K562 (cell line): ENCODE data around the gene MTG2. TPM values are rescaled to one million over a fixed set of nuclear protein-coding genes. Genes with fewer than 3 reads are reported as not detected.
A peak's percentile ranks its signal among the peaks of the same experiment; 100 is the strongest.

Experiments
- ELF4 ChIP-seq: fragments of 450-650 bp; formaldehyde crosslinking; IDR thresholded peaks from 2 replicates; pipeline ENCODE4 v1.4.0; 2022; ENCODE audit warnings: missing genetic modification characterization
- LEF1 ChIP-seq: fragments of 450-650 bp; IDR thresholded peaks from 2 replicates; pipeline ENCODE4 v1.6.1; 2016; ENCODE audit warnings: mild to moderate bottlenecking
- RFX7 ChIP-seq: fragments of 250-450 bp; sonication (Bioruptor Pico); IDR thresholded peaks from 2 replicates; pipeline ENCODE4 v1.5.1; 2021; ENCODE audit warnings: mild to moderate bottlenecking
- RREB1 ChIP-seq: fragments of 250-450 bp; sonication (Bioruptor Pico); IDR thresholded peaks from 2 replicates; pipeline ENCODE4 v1.4.0; 2020
- ZNF41 ChIP-seq: fragments of 250-450 bp; sonication (Bioruptor Pico); conservative IDR thresholded peaks from 2 replicates; pipeline ENCODE4 v1.4.0; 2020; ENCODE audit warnings: mild to moderate bottlenecking
- ZNF431 ChIP-seq: sonication (generic); formaldehyde crosslinking; IDR thresholded peaks from 2 replicates; pipeline ENCODE4 v1.8.0; 2022; ENCODE audit warnings: mild to moderate bottlenecking, missing genetic modification reagents
- polyA plus RNA-seq, 8 experiments: library from polyadenylated mRNA; depleted of rRNA in 4 of 8; stranded (reverse) in 5 of 8; unstranded in 3 of 8; fragments of >200 nt; fragmentation: Nextera tagmentation in 2 of 8; fragmentation: Illumina TruSeq in 1 of 8; extraction: Ambion mirVana in 2 of 8; extraction: Trizol in 1 of 8; gene quantifications; 2 replicates each; pipeline versions ENCODE4 v1.2.1 to v1.2.3, GENCODE V29; 2011 to 2014; ENCODE audit warnings: inconsistent platforms in 1 of 8, missing spikeins in 1 of 8
- total RNA-seq, 7 experiments: library from RNA; depleted of rRNA in 6 of 7; stranded (reverse); fragments of >200 nt in 6 of 7; fragmentation: Illumina TruSeq in 2 of 7; extraction: Trizol in 2 of 7; gene quantifications; 2 replicates each; pipeline versions ENCODE4 v1.2.1 to v1.2.3, GENCODE V29; 2011 to 2021; ENCODE audit warnings: low replicate concordance in 1 of 7
- TF ChIP-seq, protein P1 (sequence below), 2 experiments: fragments of 450-650 bp in 1 of 2; sonication (generic) in 1 of 2; formaldehyde crosslinking in 1 of 2; IDR thresholded peaks in 1 of 2; conservative IDR thresholded peaks in 1 of 2; 2 replicates each; pipeline versions ENCODE4 v1.6.1 to v1.8.1; 2016 to 2023; ENCODE audit warnings: mild to moderate bottlenecking in 2 of 2, moderate library complexity in 2 of 2, inconsistent platforms in 1 of 2, missing genetic modification reagents in 1 of 2
- TF ChIP-seq, protein P2 (sequence below): fragments of 250-450 bp; sonication (Bioruptor Pico); IDR thresholded peaks from 2 replicates; pipeline ENCODE4 v1.5.0; 2021; ENCODE audit warnings: mild to moderate bottlenecking, borderline replicate concordance
- TF ChIP-seq, protein P3 (sequence below): sonication (generic); formaldehyde crosslinking; IDR thresholded peaks from 2 replicates; pipeline ENCODE4 v1.8.0; 2022; ENCODE audit warnings: mild to moderate bottlenecking, missing genetic modification reagents
- TF ChIP-seq, protein P4 (sequence below): fragments of 450-650 bp; formaldehyde crosslinking; IDR thresholded peaks from 2 replicates; pipeline ENCODE4 v1.4.0; 2022; ENCODE audit warnings: mild to moderate bottlenecking, moderate library complexity

MTG2 gene
- total and polyA plus RNA-seq, 9 of the 15 experiments (the other 6 are each of a cell fraction or from before 2014, with no cell fraction given): 8.7 to 67.5 (median 44.5) TPM

GRCh38 chr20:62182469-62183425, at the start of gene MTG2 (continued):
- TF ChIP-seq ZNF431 (CRISPR knock-in tag) (0 out of 2 replicates have a peak, but pooled peaks have one; percentile 9), ZNF41 (CRISPR knock-in tag) (no peak), LEF1 (no peak), RREB1 (peak; percentile 72; the same call in 1 of the 2 replicates), RFX7 (no peak), ELF4 (CRISPR knock-in tag) (0 out of 2 replicates have a peak, but pooled peaks have one; percentile 59)
- TF ChIP-seq, protein P1, sequence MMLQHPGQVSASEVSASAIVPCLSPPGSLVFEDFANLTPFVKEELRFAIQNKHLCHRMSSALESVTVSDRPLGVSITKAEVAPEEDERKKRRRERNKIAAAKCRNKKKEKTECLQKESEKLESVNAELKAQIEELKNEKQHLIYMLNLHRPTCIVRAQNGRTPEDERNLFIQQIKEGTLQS (IDR thresholded peaks at IDR 0.05): no peak
- TF ChIP-seq, protein P1 (CRISPR knock-in tag; conservative IDR thresholded peaks at IDR 0.05): 0 out of 2 replicates have a peak, but pooled peaks have one; percentile 50
- TF ChIP-seq, protein P2, sequence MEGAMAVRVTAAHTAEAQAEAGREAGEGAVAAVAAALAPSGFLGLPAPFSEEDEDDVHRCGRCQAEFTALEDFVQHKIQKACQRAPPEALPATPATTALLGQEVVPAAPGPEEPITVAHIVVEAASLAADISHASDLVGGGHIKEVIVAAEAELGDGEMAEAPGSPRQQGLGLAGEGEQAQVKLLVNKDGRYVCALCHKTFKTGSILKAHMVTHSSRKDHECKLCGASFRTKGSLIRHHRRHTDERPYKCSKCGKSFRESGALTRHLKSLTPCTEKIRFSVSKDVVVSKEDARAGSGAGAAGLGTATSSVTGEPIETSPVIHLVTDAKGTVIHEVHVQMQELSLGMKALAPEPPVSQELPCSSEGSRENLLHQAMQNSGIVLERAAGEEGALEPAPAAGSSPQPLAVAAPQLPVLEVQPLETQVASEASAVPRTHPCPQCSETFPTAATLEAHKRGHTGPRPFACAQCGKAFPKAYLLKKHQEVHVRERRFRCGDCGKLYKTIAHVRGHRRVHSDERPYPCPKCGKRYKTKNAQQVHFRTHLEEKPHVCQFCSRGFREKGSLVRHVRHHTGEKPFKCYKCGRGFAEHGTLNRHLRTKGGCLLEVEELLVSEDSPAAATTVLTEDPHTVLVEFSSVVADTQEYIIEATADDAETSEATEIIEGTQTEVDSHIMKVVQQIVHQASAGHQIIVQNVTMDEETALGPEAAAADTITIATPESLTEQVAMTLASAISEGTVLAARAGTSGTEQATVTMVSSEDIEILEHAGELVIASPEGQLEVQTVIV (CRISPR knock-in tag): no peak
- TF ChIP-seq, protein P3, sequence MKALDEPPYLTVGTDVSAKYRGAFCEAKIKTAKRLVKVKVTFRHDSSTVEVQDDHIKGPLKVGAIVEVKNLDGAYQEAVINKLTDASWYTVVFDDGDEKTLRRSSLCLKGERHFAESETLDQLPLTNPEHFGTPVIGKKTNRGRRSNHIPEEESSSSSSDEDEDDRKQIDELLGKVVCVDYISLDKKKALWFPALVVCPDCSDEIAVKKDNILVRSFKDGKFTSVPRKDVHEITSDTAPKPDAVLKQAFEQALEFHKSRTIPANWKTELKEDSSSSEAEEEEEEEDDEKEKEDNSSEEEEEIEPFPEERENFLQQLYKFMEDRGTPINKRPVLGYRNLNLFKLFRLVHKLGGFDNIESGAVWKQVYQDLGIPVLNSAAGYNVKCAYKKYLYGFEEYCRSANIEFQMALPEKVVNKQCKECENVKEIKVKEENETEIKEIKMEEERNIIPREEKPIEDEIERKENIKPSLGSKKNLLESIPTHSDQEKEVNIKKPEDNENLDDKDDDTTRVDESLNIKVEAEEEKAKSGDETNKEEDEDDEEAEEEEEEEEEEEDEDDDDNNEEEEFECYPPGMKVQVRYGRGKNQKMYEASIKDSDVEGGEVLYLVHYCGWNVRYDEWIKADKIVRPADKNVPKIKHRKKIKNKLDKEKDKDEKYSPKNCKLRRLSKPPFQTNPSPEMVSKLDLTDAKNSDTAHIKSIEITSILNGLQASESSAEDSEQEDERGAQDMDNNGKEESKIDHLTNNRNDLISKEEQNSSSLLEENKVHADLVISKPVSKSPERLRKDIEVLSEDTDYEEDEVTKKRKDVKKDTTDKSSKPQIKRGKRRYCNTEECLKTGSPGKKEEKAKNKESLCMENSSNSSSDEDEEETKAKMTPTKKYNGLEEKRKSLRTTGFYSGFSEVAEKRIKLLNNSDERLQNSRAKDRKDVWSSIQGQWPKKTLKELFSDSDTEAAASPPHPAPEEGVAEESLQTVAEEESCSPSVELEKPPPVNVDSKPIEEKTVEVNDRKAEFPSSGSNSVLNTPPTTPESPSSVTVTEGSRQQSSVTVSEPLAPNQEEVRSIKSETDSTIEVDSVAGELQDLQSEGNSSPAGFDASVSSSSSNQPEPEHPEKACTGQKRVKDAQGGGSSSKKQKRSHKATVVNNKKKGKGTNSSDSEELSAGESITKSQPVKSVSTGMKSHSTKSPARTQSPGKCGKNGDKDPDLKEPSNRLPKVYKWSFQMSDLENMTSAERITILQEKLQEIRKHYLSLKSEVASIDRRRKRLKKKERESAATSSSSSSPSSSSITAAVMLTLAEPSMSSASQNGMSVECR (CRISPR knock-in tag): peak; percentile 90
- TF ChIP-seq, protein P4, sequence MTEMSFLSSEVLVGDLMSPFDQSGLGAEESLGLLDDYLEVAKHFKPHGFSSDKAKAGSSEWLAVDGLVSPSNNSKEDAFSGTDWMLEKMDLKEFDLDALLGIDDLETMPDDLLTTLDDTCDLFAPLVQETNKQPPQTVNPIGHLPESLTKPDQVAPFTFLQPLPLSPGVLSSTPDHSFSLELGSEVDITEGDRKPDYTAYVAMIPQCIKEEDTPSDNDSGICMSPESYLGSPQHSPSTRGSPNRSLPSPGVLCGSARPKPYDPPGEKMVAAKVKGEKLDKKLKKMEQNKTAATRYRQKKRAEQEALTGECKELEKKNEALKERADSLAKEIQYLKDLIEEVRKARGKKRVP (CRISPR knock-in tag): 0 out of 2 replicates have a peak, but pooled peaks have one; percentile 3
